HepG2 (cell line): Measurements from ENCODE around the gene DHRS13. TPM values are rescaled to one million over a fixed set of nuclear protein-coding genes. Genes with fewer than 3 reads are reported as not detected.

Experiments
- ATAC-seq: fragments of 200-7000 bp; cut with Tn5 transposase; 3 replicates; pipeline ENCODE4 v1.9.1; 2020; ENCODE audit warnings: mild to moderate bottlenecking, moderate library complexity
- BruUV-seq: library from RNA; stranded (reverse); fragments of 400-500 nt; replicated peaks from 2 replicates; lab custom pipeline; 2021; lab: Mats Ljungman, UMichigan
- CTCF ChIA-PET: fragments of 300-600 bp; formaldehyde crosslinking; extraction: SDS; loops from one replicate; lab custom pipeline; 2021; ENCODE audit warnings: low total read pairs, inconsistent platforms, low intra/inter-chr PET ratio; lab: Yijun Ruan, JAX
- POLR2A ChIA-PET: fragments of 350-600 bp; sonication (Branson Sonifier 250); formaldehyde crosslinking; loops from one replicate; lab custom pipeline; 2020; ENCODE audit warnings: antibody characterized with exemption, inconsistent platforms; lab: Yijun Ruan, JAX
- DNase-seq: peaks from one replicate; pipeline ENCODE4 v3.0.0-alpha.2; 2015; ENCODE audit warnings: low spot score
- FAIRE-seq: peaks from 3 replicates; lab custom pipeline; 2011; peaks lifted over from hg19 to GRCh38; lab: Jason Lieb, UNC
- H2AFZ ChIP-seq: one replicate; pipeline ENCODE4 v1.6.1; 2011; ENCODE audit warnings: low read length, inconsistent platforms
- H3K27ac ChIP-seq: fragments of 300-600 bp; 3 replicates; pipeline ENCODE4 v1.8.0; 2011; ENCODE audit warnings: mixed run types, mild to moderate bottlenecking, mixed read lengths, low read length, inconsistent platforms; ENCODE audit not compliant: insufficient read depth; ENCODE audit errors: extremely low read length
- H3K27me3 ChIP-seq, 2 experiments: fragments of 200-600 bp in 1 of 2; 2 replicates in 1 of 2; 3 replicates in 1 of 2; pipeline versions ENCODE4 v1.6.0 to v1.8.0; 2011; ENCODE audit warnings: low read length in 2 of 2, mild to moderate bottlenecking in 2 of 2, moderate library complexity in 2 of 2, inconsistent platforms in 1 of 2; ENCODE audit not compliant: insufficient read depth in 2 of 2, control insufficient read depth in 1 of 2
- H3K36me3 ChIP-seq, 2 experiments: fragments of 200-600 bp in 1 of 2; replicated peaks in 1 of 2; 2 replicates in 1 of 2; 3 replicates in 1 of 2; pipeline versions ENCODE4 v1.5.1 to v1.8.0; 2011; ENCODE audit warnings: low read length in 2 of 2, inconsistent platforms in 1 of 2; ENCODE audit not compliant: insufficient read depth in 2 of 2, control insufficient read depth in 1 of 2
- H3K4me1 ChIP-seq: 2 replicates; pipeline ENCODE4 v1.5.1; 2012; ENCODE audit warnings: low read length, inconsistent platforms; ENCODE audit not compliant: insufficient read depth
- H3K4me2 ChIP-seq: 2 replicates; pipeline ENCODE4 v1.6.0; 2011; ENCODE audit warnings: low read depth, low read length, inconsistent platforms
- H3K4me3 ChIP-seq, 3 experiments: fragments of 200-600 bp in 1 of 3; sonication (generic), shearing (Covaris generic) in 1 of 3; replicated peaks in 1 of 3; 2 replicates each; pipeline ENCODE4 v1.5.1; 2011 to 2016; ENCODE audit warnings: low read length in 3 of 3, inconsistent platforms in 2 of 3, low read depth in 2 of 3, mild to moderate bottlenecking in 2 of 3, control low read depth in 1 of 3, mixed read lengths in 1 of 3; ENCODE audit not compliant: insufficient read depth in 1 of 3
- H3K79me2 ChIP-seq: one replicate; pipeline ENCODE4 v1.6.1; 2011; ENCODE audit warnings: low read length, inconsistent platforms; ENCODE audit not compliant: insufficient read depth
- H3K9ac ChIP-seq: 2 replicates; pipeline ENCODE4 v1.6.0; 2011; ENCODE audit warnings: mild to moderate bottlenecking, low read depth, low read length, inconsistent platforms; ENCODE audit not compliant: insufficient read depth
- H3K9me3 ChIP-seq: 2 replicates; pipeline ENCODE4 v1.5.1; 2012; ENCODE audit warnings: mild to moderate bottlenecking, low read length
- H4K20me1 ChIP-seq: 2 replicates; pipeline ENCODE4 v1.6.0; 2011; ENCODE audit warnings: inconsistent platforms, mild to moderate bottlenecking, low read length, moderate library complexity; ENCODE audit not compliant: insufficient read depth
- ATF1 ChIP-seq: IDR thresholded peaks from 2 replicates; pipeline ENCODE4 v1.6.1; 2016; ENCODE audit warnings: mild to moderate bottlenecking, control low read depth
- EEA1 ChIP-seq: sonication (generic); formaldehyde crosslinking; IDR thresholded peaks from 2 replicates; pipeline ENCODE4 v1.5.1; 2020; ENCODE audit warnings: mild to moderate bottlenecking, missing genetic modification reagents, borderline replicate concordance
- GATAD2A ChIP-seq: IDR thresholded peaks from 2 replicates; pipeline ENCODE4 v1.6.1; 2016
- HMG20A ChIP-seq: IDR thresholded peaks from 2 replicates; pipeline ENCODE4 v1.6.1; 2016; ENCODE audit warnings: borderline replicate concordance
- KLF16 ChIP-seq, 2 experiments: sonication (generic) in 1 of 2; formaldehyde crosslinking in 1 of 2; IDR thresholded peaks; 2 replicates each; pipeline versions ENCODE4 v1.6.1 to v1.8.0; 2016 to 2023; ENCODE audit warnings: missing genetic modification reagents in 2 of 2, missing compliant biosample characterization in 1 of 2
- MAFF ChIP-seq: IDR thresholded peaks from 2 replicates; pipeline ENCODE4 v1.6.1; 2011; ENCODE audit warnings: low read depth, low read length, improper control_type of control experiment
- NCOA1 ChIP-seq: sonication (generic); formaldehyde crosslinking; IDR thresholded peaks from 2 replicates; pipeline ENCODE4 v1.9.0; 2021; ENCODE audit warnings: missing genetic modification reagents
- NCOR1 ChIP-seq: fragments of 200-600 bp; sonication (generic); IDR thresholded peaks from 2 replicates; pipeline ENCODE4 v1.7.0; 2017; ENCODE audit warnings: antibody characterized with exemption, low read length, borderline replicate concordance
- PITX1 ChIP-seq: sonication (generic); formaldehyde crosslinking; IDR thresholded peaks from 2 replicates; pipeline ENCODE4 v1.5.1; 2020; ENCODE audit warnings: mild to moderate bottlenecking, missing genetic modification reagents
- SSRP1 ChIP-seq: IDR thresholded peaks from 2 replicates; pipeline ENCODE4 v1.6.1; 2016; ENCODE audit warnings: control low read depth
- TBX2 ChIP-seq: sonication (generic); formaldehyde crosslinking; IDR thresholded peaks from 2 replicates; pipeline ENCODE4 v1.5.0; 2020; ENCODE audit warnings: missing genetic modification reagents, mild to moderate bottlenecking, borderline replicate concordance
- TEAD2 ChIP-seq: sonication (generic); formaldehyde crosslinking; IDR thresholded peaks from 2 replicates; pipeline ENCODE4 v1.9.0; 2021; ENCODE audit warnings: missing genetic modification reagents
- ZFP36L1 ChIP-seq: sonication (generic); formaldehyde crosslinking; IDR thresholded peaks from 2 replicates; pipeline ENCODE4 v1.8.0; 2022; ENCODE audit warnings: mild to moderate bottlenecking, missing genetic modification reagents, moderate library complexity
- ZNF326 ChIP-seq: sonication (generic); formaldehyde crosslinking; IDR thresholded peaks from 2 replicates; pipeline ENCODE4 v1.4.0; 2020; ENCODE audit warnings: missing genetic modification reagents, borderline replicate concordance
- WGBS: methylation state at CpG from one replicate; pipeline ENCODE4 v1.1.6; 2017; ENCODE audit warnings: low lambda C conversion rate; 5-methylcytosine and 5-hydroxymethylcytosine counted together
- in situ Hi-C: cut with HindIII; loops from 2 replicates; pipeline ENCODE4 v1.10.0; 2017; ENCODE audit warnings: low pct_unique_long_range_greater_than_20kb; ENCODE audit not compliant: extremely low pct_ligation_motif_present
- intact Hi-C: fragments of 100-400 bp; cut with micrococcal nuclease; formaldehyde crosslinking; loops from one replicate; pipeline ENCODE4 v1.10.0; 2022; ENCODE audit not compliant: unreplicated experiment
- polyA plus RNA-seq, 8 experiments: library from polyadenylated mRNA; depleted of rRNA in 3 of 8; stranded (reverse) in 7 of 8; unstranded in 1 of 8; fragments of >200 nt; fragmentation: Illumina TruSeq in 4 of 8; extraction: Trizol in 4 of 8; gene quantifications; 2 replicates each; pipeline versions ENCODE4 v1.2.1 to v1.2.3, GENCODE V29; 2011 to 2016; ENCODE audit warnings: low read depth in 4 of 8, missing spikeins in 1 of 8, mixed read lengths in 1 of 8; ENCODE audit not compliant: insufficient read depth in 1 of 8
- total RNA-seq, 5 experiments: library from RNA; depleted of rRNA; stranded (reverse); fragments of >200 nt; fragmentation: Illumina TruSeq; extraction: Trizol; gene quantifications; 2 replicates each; pipeline ENCODE4 v1.2.3, GENCODE V29; 2016; ENCODE audit warnings: low read depth in 1 of 5
- TF ChIP-seq, protein P1 (sequence below): IDR thresholded peaks from 2 replicates; pipeline ENCODE4 v1.6.1; 2016; ENCODE audit warnings: missing compliant biosample characterization, missing genetic modification reagents, borderline replicate concordance
- TF ChIP-seq, protein P2 (sequence below): sonication (generic); formaldehyde crosslinking; IDR thresholded peaks from 2 replicates; pipeline ENCODE4 v1.8.0; 2022; ENCODE audit warnings: missing genetic modification reagents, mild to moderate bottlenecking, moderate library complexity, borderline replicate concordance
- TF ChIP-seq, protein P3 (sequence below), 2 experiments: sonication (generic) in 1 of 2; formaldehyde crosslinking in 1 of 2; IDR thresholded peaks; 2 replicates each; pipeline versions ENCODE4 v1.4.0 to v1.6.1; 2016 to 2020; ENCODE audit warnings: borderline replicate concordance in 1 of 2, low read depth in 1 of 2, mild to moderate bottlenecking in 1 of 2, missing genetic modification reagents in 1 of 2

DHRS13 gene
- total and polyA plus RNA-seq, 2 of the 13 experiments (the other 11 are each of a cell fraction or from before 2014, with no cell fraction given) = 11.8 to 12.6 TPM

DNA sequence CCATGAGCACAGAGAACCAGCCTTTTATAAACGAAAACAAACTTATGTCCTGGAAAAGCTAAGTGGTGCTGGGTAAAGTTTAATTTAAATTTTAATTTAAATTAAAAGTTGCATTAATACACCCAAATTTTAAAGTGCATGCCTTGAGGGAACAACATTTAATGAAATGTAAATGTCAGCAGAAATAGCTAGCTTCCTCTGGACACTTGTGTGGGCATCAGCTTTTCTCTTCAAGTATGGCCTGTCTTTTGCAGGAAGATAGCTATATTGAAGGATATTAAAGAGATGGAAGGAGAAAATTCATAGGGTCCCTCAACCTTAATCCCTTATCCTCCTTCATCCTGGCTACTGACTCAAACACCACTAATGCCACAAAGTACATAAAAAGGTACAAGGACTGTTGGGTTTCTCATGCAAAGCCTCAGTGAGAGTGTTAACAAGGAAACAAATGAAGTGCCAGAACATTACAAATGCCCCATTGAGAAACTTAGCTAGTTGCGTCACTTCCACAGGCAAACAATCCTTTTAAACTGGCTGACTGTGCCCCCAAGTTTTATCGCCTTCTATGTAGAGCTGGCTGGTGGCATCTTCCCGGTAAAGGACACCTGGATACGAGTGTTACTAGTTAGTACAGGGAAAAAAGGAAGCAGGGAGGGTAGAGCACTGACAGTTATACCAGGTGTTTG, 34.3 kb upstream of the DHRS13 start:
- H3K4me2 ChIP-seq = peak overlapping the region; percentile 64
- ATAC-seq = peak; percentile 85
- intact Hi-C loops (no loop called here), in situ Hi-C loops (no loop called here)
- FAIRE-seq = peak; percentile 78
- no TSS peak for BruUV-seq
- peak overlapping the region in 1 of 3 experiments; percentile 5; a peak in 1 of 6 replicates for H3K4me3 ChIP-seq
- H3K27ac ChIP-seq = peak overlapping the region; percentile 55
- H3K79me2 ChIP-seq = peaks cover 97% of the 10 kb centered on the region
- no peaks in the 10 kb centered on the region for H3K9me3 ChIP-seq
- peak; percentile 85 for DNase-seq
- peaks cover 54% of the 10 kb centered on the region for H3K4me1 ChIP-seq
- H3K9ac ChIP-seq = peak overlapping the region; percentile 18; the same call in 1 of the 2 replicates
- 14% methylated on average over 5 of the region's 5 CpGs for WGBS
- no peaks in the 10 kb centered on the region for H3K27me3 ChIP-seq
- peaks cover 0 to 2% of the 10 kb centered on the region in 2 experiments; a peak in 3 of 5 replicates for H3K36me3 ChIP-seq
- no peak overlapping the region for H2AFZ ChIP-seq
- ChIA-PET CTCF (no interaction called here), POLR2A (interaction anchor here (0.6 to 4.6 kb wide), 6 partner anchors 13 to 210 kb away, joined by 3 to 57 read pairs (median 4); partner anchors contain the start of genes PHF12 and TRAF4)
- peaks cover 25% of the 10 kb centered on the region for H4K20me1 ChIP-seq
- TF ChIP-seq ZFP36L1 (CRISPR knock-in tag) = no peak
- no peak for TF ChIP-seq NCOA1 (CRISPR knock-in tag)
- 0 out of 4 replicates have a peak, but pooled peaks of 1 of the 2 experiments have one; percentile 41 for TF ChIP-seq KLF16 (CRISPR knock-in tag; IDR thresholded peaks at IDR 0.05)
- TF ChIP-seq SSRP1 (CRISPR knock-in tag) = 0 out of 2 replicates have a peak, but pooled peaks have one; percentile 31
- TF ChIP-seq, protein P1, sequence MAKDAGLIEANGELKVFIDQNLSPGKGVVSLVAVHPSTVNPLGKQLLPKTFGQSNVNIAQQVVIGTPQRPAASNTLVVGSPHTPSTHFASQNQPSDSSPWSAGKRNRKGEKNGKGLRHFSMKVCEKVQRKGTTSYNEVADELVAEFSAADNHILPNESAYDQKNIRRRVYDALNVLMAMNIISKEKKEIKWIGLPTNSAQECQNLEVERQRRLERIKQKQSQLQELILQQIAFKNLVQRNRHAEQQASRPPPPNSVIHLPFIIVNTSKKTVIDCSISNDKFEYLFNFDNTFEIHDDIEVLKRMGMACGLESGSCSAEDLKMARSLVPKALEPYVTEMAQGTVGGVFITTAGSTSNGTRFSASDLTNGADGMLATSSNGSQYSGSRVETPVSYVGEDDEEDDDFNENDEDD (CRISPR knock-in tag) = peak; percentile 20; the same call in 1 of the 2 replicates
- no peak for TF ChIP-seq ATF1 (CRISPR knock-in tag)
- TF ChIP-seq GATAD2A (CRISPR knock-in tag) = peak; percentile 91
- peak; percentile 95 for TF ChIP-seq TBX2 (CRISPR knock-in tag)
- no peak for TF ChIP-seq ZNF326 (CRISPR knock-in tag)
- TF ChIP-seq PITX1 = no peak
- no peak for TF ChIP-seq EEA1
- no peak for TF ChIP-seq TEAD2 (CRISPR knock-in tag)
- TF ChIP-seq, protein P2, sequence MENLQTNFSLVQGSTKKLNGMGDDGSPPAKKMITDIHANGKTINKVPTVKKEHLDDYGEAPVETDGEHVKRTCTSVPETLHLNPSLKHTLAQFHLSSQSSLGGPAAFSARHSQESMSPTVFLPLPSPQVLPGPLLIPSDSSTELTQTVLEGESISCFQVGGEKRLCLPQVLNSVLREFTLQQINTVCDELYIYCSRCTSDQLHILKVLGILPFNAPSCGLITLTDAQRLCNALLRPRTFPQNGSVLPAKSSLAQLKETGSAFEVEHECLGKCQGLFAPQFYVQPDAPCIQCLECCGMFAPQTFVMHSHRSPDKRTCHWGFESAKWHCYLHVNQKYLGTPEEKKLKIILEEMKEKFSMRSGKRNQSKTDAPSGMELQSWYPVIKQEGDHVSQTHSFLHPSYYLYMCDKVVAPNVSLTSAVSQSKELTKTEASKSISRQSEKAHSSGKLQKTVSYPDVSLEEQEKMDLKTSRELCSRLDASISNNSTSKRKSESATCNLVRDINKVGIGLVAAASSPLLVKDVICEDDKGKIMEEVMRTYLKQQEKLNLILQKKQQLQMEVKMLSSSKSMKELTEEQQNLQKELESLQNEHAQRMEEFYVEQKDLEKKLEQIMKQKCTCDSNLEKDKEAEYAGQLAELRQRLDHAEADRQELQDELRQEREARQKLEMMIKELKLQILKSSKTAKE (CRISPR knock-in tag) = no peak
- peak; percentile 56; the same call in 1 of the 2 replicates for TF ChIP-seq MAFF
- TF ChIP-seq, protein P3, sequence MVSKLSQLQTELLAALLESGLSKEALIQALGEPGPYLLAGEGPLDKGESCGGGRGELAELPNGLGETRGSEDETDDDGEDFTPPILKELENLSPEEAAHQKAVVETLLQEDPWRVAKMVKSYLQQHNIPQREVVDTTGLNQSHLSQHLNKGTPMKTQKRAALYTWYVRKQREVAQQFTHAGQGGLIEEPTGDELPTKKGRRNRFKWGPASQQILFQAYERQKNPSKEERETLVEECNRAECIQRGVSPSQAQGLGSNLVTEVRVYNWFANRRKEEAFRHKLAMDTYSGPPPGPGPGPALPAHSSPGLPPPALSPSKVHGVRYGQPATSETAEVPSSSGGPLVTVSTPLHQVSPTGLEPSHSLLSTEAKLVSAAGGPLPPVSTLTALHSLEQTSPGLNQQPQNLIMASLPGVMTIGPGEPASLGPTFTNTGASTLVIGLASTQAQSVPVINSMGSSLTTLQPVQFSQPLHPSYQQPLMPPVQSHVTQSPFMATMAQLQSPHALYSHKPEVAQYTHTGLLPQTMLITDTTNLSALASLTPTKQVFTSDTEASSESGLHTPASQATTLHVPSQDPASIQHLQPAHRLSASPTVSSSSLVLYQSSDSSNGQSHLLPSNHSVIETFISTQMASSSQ (IDR thresholded peaks at IDR 0.05; ENCODE audit: low read depth) = no peak
- TF ChIP-seq, protein P3 (CRISPR knock-in tag; IDR thresholded peaks at IDR 0.05; ENCODE audit: borderline replicate concordance) = no peak
- 0 out of 2 replicates have a peak, but pooled peaks have one; percentile 31 for TF ChIP-seq NCOR1
- peak; percentile 43; the same call in 1 of the 2 replicates for TF ChIP-seq HMG20A (CRISPR knock-in tag)
